Right lobe of liver (tissue), 4 donors: ENCODE measurements around the gene STON2.

Source experiments
- CTCF ChIP-seq, 4 donors: fragments of 200-600 bp in 3 of 4; fragments of 450-650 bp in 1 of 4; IDR thresholded peaks; one replicate each; pipeline versions ENCODE4 v1.5.1 to v1.8.0; 2016 to 2022; ENCODE audit warnings: antibody characterized with exemption in 4 of 4, mild to moderate bottlenecking in 2 of 4
- POLR2A ChIP-seq: fragments of 450-650 bp; IDR thresholded peaks from one replicate; pipeline ENCODE4 v1.6.1; 2017; ENCODE audit warnings: antibody characterized with exemption, mild to moderate bottlenecking
- donor health status: DM: no; HTN: no; CAD: no.
- donor health status: DM: no; HTN: no; CAD: no.
- donor health status: DM: no; HTN: yes; CAD: no.

- TF ChIP-seq CTCF (IDR thresholded peaks at IDR 0.05) = no peak
- no peak for TF ChIP-seq POLR2A
Measured at GRCh38 chr14:81352413-81352812, 47.7 kb downstream of the STON2 start.
